AG09319 (cell line): ENCODE measurements around the gene OGDHL.

Source experiments
- DNase-seq: peaks from one replicate; pipeline ENCODE4 v3.0.0-alpha.2; 2010; ENCODE audit warnings: low read depth; ENCODE audit errors: extremely low read depth
- TF ChIP-seq, protein P1 (sequence below): IDR thresholded peaks from 2 replicates; pipeline ENCODE4 v1.5.1; 2011; ENCODE audit warnings: low read depth, mild to moderate bottlenecking, inconsistent platforms, low read length, moderate library complexity

OGDHL gene

GRCh38 chr10:49767752-49768151, 5.6 kb upstream of the OGDHL start:
- TF ChIP-seq, protein P1, sequence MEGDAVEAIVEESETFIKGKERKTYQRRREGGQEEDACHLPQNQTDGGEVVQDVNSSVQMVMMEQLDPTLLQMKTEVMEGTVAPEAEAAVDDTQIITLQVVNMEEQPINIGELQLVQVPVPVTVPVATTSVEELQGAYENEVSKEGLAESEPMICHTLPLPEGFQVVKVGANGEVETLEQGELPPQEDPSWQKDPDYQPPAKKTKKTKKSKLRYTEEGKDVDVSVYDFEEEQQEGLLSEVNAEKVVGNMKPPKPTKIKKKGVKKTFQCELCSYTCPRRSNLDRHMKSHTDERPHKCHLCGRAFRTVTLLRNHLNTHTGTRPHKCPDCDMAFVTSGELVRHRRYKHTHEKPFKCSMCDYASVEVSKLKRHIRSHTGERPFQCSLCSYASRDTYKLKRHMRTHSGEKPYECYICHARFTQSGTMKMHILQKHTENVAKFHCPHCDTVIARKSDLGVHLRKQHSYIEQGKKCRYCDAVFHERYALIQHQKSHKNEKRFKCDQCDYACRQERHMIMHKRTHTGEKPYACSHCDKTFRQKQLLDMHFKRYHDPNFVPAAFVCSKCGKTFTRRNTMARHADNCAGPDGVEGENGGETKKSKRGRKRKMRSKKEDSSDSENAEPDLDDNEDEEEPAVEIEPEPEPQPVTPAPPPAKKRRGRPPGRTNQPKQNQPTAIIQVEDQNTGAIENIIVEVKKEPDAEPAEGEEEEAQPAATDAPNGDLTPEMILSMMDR: no peak
- no peak for DNase-seq

- TF ChIP-seq, protein P1: no peak
- no peak for DNase-seq
These were observed 4.4 kb upstream of the OGDHL start for GRCh38 chr10:49766484-49766883.

DNA sequence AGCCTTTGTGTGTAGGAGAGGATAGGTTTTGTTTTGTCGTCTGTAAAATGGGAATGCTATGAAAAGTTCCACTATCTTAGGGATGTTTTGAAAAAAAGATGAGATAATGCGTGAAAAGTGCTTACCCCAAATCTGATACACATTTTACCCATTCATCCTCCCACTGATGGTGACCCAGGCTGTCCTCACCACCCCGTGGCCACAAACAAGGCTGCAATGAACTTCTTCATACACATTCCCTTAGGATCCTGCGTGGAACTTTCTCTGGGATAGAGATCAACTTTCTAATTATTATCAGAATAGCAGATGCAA, 399 bp upstream of the OGDHL start:
- TF ChIP-seq, protein P1: no peak

GRCh38 chr10:49761201-49761788, 828 bp downstream of the OGDHL start:
- DNase-seq: no peak

More for the DNA sequence above, 399 bp upstream of the OGDHL start:
- no peak for DNase-seq

DNA sequence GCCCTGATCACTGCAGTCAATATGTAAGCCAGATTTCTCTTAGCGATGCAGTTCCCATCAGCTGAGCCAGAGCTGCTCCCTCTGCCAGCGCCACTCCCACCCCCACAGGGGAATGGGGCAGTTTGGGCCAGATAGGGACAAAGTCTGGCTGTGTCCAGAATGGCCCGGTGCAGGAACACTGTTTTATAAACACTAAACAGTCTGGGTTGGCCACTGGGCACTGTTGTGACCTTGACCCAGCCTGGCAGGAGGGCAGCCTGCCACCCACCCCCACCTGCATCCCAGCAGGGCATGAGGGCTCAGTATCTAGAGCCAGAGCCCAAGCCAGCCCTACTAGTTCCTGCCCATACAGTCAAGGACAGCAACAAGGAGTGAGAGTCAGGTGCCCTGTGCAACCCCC, 1.3 kb downstream of the OGDHL start:
- DNase-seq: no peak
- TF ChIP-seq, protein P1: no peak

More at GRCh38 chr10:49761201-49761788, 828 bp downstream of the OGDHL start:
- TF ChIP-seq, protein P1: no peak

- TF ChIP-seq, protein P1: no peak
- no peak for DNase-seq
These were observed 2.2 kb downstream of the OGDHL start for GRCh38 chr10:49759787-49760551.

DNA sequence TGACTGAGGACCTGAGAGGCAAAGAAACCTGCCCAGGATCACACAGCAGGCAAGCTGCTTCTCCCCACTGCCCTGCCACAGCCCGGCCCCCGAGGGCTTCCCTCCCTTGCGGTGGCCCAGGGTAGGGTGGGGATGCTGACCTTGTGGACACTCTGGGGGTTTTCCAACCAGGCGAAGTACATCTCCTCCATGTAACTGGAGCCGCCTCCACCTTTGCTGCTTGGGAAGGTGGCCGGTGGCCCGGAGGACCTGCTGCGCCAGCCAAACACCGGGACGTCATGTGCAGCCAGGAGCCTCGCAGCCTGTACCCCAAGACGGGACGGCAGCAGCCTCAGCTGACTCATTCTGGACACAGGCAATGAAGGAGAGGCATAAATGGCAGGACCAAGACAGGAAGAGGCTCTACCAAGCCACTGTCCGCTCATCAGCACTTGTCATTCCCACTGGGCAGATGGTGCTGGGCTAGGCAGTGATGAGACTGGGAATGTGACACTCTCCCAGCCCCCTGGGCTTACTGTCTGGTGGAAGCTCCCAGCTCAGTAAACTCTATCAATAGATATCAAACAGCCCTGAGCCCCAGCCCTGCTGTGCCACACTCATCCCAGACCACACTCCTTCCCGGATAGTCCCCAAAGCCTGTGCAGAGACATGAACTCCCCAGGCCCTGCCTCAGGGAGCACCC, 3.7 kb downstream of the OGDHL start:
- TF ChIP-seq, protein P1: no peak
- DNase-seq: no peak
